Amygdala (tissue), 56 donors: Measurements from ENCODE around the gene PTH1R.

Experiments used
- DNase-seq, 56 donors: peaks; one replicate each; lab custom pipeline; 2025; lab: John Stamatoyannopoulos, UW

The PTH1R gene

GRCh38 chr3:46895761-46896160 lies 18.2 kb downstream of the PTH1R start:
- no peak for DNase-seq

GRCh38 chr3:46896386-46896785 lies 18.9 kb downstream of the PTH1R start:
- DNase-seq, result no peak

GRCh38 chr3:46897031-46897430 lies 19.5 kb downstream of the PTH1R start:
- DNase-seq, result no peak

GRCh38 chr3:46897829-46898320 lies 20.4 kb downstream of the PTH1R start:
- DNase-seq, result no peak

DNA sequence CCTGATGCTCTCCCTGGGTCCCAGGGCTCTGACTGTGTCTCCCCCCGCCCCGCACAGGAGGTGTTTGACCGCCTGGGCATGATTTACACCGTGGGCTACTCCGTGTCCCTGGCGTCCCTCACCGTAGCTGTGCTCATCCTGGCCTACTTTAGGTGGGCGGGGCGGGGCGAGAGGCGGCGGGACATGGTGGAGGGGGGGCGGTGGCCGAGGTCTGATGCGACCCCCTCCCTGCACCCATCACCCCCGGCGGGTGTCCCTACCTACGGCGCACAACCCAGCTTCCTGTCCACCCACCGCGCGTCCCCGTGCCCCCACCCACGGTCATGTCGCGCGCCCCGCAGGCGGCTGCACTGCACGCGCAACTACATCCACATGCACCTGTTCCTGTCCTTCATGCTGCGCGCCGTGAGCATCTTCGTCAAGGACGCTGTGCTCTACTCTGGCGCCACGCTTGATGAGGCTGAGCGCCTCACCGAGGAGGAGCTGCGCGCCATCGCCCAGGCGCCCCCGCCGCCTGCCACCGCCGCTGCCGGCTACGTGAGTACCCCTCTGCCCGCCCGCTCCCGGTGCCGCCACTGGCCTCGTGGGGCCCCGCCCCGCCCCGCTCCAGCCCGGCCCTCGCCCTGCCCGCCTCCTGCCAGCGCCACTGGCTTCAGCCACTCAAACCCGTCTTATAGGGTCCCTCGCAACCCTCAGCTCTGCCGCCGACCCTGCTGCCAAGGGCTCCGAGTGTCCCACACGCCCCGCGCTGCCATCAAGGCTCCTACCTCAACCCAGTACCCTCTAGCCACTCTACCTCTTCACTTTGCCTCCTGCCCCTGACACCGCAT lies 21.0 kb downstream of the PTH1R start:
- peak in 3 of 56 donors; percentile 6 to 42 (median 25) for DNase-seq

GRCh38 chr3:46899151-46900006 lies 21.9 kb downstream of the PTH1R start:
- DNase-seq, result no peak

- DNase-seq, result peak in 21 of 56 donors; percentile 9 to 67 (median 38)
Measured at GRCh38 chr3:46900007-46900292, 22.4 kb downstream of the PTH1R start.

- DNase-seq, result no peak
Measured at GRCh38 chr3:46900356-46900755, 22.8 kb downstream of the PTH1R start.

DNA sequence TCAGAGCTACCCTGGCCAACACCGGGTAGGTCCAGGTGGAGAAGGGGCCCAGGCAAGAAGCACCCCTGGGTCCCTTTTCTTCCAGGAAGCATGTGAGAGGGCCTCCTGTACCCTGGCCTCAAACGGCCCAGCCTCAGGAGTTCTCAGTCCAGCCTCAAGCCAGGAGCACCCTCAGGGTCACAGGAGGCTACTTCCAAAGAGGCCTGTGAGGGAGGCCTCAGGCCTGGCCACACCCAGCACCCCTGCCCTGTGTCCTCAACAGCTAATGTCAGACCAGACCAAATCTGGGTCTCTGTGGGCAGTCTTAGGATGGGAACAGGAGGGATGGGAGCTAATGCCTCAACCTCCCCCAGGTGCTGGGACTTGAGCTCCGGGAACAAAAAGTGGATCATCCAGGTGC lies 23.5 kb downstream of the PTH1R start:
- no peak for DNase-seq

- no peak for DNase-seq
Measured at GRCh38 chr3:46901591-46902187, 24.2 kb downstream of the PTH1R start.

GRCh38 chr3:46902188-46902631 lies 24.7 kb downstream of the PTH1R start:
- DNase-seq, result no peak

DNA sequence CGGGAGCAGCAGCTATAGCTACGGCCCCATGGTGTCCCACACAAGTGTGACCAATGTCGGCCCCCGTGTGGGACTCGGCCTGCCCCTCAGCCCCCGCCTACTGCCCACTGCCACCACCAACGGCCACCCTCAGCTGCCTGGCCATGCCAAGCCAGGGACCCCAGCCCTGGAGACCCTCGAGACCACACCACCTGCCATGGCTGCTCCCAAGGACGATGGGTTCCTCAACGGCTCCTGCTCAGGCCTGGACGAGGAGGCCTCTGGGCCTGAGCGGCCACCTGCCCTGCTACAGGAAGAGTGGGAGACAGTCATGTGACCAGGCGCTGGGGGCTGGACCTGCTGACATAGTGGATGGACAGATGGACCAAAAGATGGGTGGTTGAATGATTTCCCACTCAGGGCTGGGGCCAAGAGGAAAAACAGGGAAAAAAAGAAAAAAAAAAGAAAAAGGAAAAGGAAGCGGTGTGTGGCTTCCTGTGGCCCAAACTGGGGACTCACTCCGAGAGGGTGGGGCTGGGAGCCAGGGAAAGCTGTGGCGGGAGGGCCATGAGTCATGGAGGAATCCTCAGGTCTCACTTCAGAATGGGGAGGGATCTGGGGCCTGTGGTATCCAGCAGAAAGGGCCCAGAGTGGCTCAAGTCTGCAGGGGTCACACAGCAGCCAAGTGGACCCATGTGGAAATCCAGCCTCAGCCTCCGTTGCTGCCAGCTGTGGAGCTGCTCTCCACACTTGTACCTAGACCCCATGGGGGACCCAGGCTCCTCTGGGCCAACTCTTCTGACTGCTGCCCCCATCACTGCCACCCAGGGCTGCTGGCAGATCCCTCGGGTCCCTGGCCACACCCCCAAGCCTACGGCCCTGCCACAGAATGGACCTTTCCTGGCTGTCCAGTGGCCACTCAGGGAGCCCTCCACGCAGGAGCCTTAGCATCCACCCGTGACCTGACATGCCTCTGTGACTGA lies 26.1 kb downstream of the PTH1R start:
- no peak for DNase-seq

DNA sequence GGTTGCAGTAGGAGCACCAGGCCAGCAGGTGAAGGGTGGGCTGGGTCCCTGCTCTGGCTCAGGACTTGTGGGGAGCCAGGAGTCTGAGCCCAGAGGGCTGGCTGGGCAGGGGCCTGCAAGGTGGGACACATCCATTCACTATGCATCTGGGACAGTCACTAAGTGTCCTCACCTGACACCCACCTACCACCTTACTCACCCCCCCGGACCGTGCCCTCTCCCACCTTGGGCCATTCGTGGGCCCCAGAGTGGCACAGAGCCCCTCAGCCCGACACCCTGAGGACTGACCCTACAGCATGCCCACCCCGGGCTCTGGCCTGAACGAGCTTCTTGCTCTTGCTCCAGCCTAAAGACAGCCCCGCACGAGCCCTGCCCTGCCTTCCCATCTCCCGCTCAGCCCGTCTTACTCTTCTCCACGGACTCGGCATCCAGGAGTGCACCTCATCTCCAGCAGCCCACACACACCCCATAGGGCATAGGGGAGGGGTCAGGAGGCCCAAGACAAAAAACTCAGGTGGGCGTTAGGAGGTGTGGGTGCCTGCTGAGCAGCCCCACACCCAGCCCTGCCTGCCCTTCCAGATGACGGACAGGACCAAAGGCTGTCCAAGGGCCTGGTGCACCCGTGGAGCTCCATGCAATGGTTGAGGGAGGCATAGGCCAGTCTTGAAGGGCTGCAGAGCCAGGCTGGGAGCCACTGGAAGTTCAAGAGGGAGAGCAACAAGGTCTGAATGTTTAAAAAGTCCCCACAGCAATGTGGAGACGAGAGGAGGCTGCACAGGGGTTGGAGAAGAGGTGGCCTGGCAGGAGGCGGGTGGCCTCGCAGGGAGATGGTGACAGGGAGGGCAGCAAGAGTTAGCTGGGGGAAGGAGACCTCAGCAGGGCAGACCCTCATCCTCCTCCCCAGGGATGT lies 27.0 kb downstream of the PTH1R start:
- no peak for DNase-seq

DNA sequence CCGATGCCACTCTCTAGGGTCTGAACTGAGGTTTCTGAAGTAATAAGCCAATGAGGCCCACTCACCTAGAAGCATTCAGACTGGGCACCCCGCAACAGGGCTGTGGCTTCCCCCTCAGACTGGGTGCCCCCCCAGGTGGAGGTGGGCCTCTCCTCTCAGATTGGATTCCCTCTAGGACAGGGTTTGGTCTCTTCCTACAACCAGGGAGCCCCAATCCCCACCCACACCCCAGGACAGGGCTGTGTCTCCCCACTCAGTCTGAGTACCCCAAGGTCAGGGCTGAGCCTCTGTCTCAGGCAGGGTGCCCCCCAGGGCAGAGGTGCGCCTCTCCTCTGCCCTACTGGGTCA lies 27.7 kb downstream of the PTH1R start:
- DNase-seq, result no peak

- no peak for DNase-seq
Measured at GRCh38 chr3:46905661-46906451, 28.3 kb downstream of the PTH1R start.

DNA sequence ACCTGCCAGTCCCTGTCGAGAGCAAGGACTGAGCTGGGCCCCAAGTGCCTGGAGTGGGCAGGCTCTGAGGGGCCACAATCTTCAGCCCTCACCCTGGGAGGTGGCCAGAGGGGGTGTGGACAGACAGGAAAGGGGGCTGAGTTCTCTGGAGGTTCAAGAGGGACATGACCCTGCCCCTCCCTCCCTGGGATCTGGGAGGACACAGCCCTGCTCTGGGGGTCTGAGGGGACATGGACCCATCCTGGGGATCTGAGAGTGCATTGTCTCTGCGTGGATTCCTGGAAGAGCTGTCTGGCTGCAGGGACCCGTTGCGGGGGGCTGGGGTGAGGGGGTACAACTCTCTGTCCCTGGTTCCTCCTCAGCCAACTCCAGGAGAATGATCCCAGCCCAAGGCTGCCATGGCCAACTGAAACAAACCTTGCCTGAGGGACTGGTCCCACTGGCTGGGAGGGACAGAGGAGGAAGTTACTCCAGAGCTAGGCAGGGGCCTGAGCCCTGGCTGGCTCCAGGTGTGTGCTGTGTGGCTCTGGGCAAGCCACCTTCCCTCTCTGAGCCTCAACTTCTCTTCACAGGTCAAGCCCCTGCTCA lies 29.0 kb downstream of the PTH1R start:
- no peak for DNase-seq

DNA sequence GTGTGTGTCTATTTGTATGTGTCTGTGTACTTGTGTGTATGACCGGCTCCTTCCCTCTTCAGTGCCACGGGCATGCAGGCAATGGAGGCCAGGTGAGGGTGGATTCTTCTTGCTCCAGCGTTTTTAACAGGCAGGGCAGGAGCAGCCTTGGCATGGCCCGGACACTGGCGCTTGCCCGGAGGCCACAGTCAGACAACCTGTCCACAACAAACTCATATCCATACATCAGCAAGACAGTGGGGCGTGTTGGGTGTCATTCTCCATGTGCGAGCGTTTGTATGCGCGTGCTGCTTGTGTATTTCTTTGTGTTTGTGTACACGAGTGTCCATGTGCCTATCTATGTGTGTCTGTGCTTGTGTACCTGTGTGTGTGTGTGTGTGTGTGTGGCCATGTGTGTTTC lies 29.8 kb downstream of the PTH1R start:
- DNase-seq, result no peak

GRCh38 chr3:46907960-46908293 lies 30.4 kb downstream of the PTH1R start:
- no peak for DNase-seq
